Transverse colon (tissue), 4 donors: ENCODE results near the gene LPCAT1.

ENCODE experiments used
- CTCF ChIP-seq, 5 experiments: fragments of 200-600 bp in 3 of 5; fragments of 450-650 bp in 2 of 5; sonication (generic) in 3 of 5; IDR thresholded peaks; 1 replicate in 2 of 5; 2 replicates in 3 of 5; pipeline ENCODE4 v1.5.1; 2016 to 2017; ENCODE audit warnings: antibody characterized with exemption in 5 of 5, inconsistent platforms in 3 of 5, mild to moderate bottlenecking in 2 of 5, moderate library complexity in 1 of 5
- POLR2A ChIP-seq: fragments of 450-650 bp; IDR thresholded peaks from one replicate; pipeline ENCODE4 v1.6.1; 2016; ENCODE audit warnings: antibody characterized with exemption, mild to moderate bottlenecking, moderate library complexity
- POLR2AphosphoS5 ChIP-seq, 3 donors: sonication (generic); formaldehyde crosslinking; IDR thresholded peaks; one replicate each; pipeline ENCODE4 v1.6.1; 2016; ENCODE audit warnings: antibody characterized with exemption in 3 of 3

- TF ChIP-seq POLR2A (no peak), CTCF (IDR thresholded peaks at IDR 0.05) (no peak), POLR2AphosphoS5 (IDR thresholded peaks at IDR 0.05) (no peak)
Observed at GRCh38 chr5:1498623-1499416, 24.9 kb downstream of the LPCAT1 start.
